ENCODE measurements around the gene SMNDC1.

The SMNDC1 gene

GRCh38 chr10:110241841-110242240 lies 62.9 kb downstream of the SMNDC1 start:
- Histone ChIP-seq H3K36me3 (ENCODE audit: control insufficient read depth, insufficient read depth, low read length) (no peaks in the 10 kb centered on the region), H3K4me1 (ENCODE audit: control insufficient read depth, insufficient read depth, low read length, poor library complexity, severe bottlenecking) (no peaks in the 10 kb centered on the region), H3K4me3 (ENCODE audit: insufficient read depth, low read depth, low read length, poor library complexity, severe bottlenecking) (no peak overlapping the region), H3K27me3 (replicated peaks; ENCODE audit: control insufficient read depth, insufficient read depth, low read length, poor library complexity, severe bottlenecking) (no peaks in the 10 kb centered on the region), H3K27ac (ENCODE audit: insufficient read depth, low read length, poor library complexity, severe bottlenecking) (no peak overlapping the region), H3K9me3 (ENCODE audit: control insufficient read depth, low read length) (no peaks in the 10 kb centered on the region)
- DNase-seq: no peak

- Histone ChIP-seq H3K36me3 (ENCODE audit: control insufficient read depth, insufficient read depth, low read length) (no peaks in the 10 kb centered on the region), H3K9me3 (ENCODE audit: control insufficient read depth, low read length) (no peaks in the 10 kb centered on the region), H3K27ac (ENCODE audit: insufficient read depth, low read length, poor library complexity, severe bottlenecking) (no peak overlapping the region), H3K27me3 (replicated peaks; ENCODE audit: control insufficient read depth, insufficient read depth, low read length, poor library complexity, severe bottlenecking) (no peaks in the 10 kb centered on the region), H3K4me1 (ENCODE audit: control insufficient read depth, insufficient read depth, low read length, poor library complexity, severe bottlenecking) (no peaks in the 10 kb centered on the region), H3K4me3 (ENCODE audit: insufficient read depth, low read depth, low read length, poor library complexity, severe bottlenecking) (no peak overlapping the region)
- no peak for DNase-seq
Observed at GRCh38 chr10:110241407-110241806, 63.3 kb downstream of the SMNDC1 start.
